WI38 (cell line): ENCODE data around the gene LPAR3.

Experiments
- H3K4me3 ChIP-seq: 2 replicates; pipeline ENCODE4 v1.5.1; 2011; ENCODE audit warnings: low read depth, mild to moderate bottlenecking, control low read depth, low read length
- TF ChIP-seq, protein P1 (sequence below): IDR thresholded peaks from 2 replicates; pipeline ENCODE4 v1.5.1; 2012; ENCODE audit warnings: low read depth, mild to moderate bottlenecking, control low read depth, low read length

LPAR3 gene

DNA sequence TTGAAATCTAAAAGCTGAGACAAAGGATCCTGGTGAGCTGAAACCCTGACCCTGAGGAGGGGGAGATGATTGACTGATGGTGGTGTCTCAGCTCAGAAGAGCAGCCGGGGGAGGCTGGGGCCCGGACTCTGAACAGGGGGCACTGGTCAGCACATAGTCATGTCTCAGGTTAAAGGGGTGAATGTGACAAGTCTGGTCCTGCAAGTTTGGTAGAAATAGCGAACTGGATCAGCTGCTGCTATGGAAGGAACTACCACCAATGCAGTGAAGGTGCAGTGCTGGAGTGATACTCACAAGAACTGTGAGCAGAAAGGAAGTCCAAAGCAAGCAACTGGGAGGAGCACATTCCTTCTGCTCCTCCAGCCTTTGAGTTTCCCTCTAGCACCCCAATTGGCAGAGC, 104.0 kb downstream of the LPAR3 start:
- TF ChIP-seq, protein P1, sequence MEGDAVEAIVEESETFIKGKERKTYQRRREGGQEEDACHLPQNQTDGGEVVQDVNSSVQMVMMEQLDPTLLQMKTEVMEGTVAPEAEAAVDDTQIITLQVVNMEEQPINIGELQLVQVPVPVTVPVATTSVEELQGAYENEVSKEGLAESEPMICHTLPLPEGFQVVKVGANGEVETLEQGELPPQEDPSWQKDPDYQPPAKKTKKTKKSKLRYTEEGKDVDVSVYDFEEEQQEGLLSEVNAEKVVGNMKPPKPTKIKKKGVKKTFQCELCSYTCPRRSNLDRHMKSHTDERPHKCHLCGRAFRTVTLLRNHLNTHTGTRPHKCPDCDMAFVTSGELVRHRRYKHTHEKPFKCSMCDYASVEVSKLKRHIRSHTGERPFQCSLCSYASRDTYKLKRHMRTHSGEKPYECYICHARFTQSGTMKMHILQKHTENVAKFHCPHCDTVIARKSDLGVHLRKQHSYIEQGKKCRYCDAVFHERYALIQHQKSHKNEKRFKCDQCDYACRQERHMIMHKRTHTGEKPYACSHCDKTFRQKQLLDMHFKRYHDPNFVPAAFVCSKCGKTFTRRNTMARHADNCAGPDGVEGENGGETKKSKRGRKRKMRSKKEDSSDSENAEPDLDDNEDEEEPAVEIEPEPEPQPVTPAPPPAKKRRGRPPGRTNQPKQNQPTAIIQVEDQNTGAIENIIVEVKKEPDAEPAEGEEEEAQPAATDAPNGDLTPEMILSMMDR = no peak
- H3K4me3 ChIP-seq = no peak overlapping the region

DNA sequence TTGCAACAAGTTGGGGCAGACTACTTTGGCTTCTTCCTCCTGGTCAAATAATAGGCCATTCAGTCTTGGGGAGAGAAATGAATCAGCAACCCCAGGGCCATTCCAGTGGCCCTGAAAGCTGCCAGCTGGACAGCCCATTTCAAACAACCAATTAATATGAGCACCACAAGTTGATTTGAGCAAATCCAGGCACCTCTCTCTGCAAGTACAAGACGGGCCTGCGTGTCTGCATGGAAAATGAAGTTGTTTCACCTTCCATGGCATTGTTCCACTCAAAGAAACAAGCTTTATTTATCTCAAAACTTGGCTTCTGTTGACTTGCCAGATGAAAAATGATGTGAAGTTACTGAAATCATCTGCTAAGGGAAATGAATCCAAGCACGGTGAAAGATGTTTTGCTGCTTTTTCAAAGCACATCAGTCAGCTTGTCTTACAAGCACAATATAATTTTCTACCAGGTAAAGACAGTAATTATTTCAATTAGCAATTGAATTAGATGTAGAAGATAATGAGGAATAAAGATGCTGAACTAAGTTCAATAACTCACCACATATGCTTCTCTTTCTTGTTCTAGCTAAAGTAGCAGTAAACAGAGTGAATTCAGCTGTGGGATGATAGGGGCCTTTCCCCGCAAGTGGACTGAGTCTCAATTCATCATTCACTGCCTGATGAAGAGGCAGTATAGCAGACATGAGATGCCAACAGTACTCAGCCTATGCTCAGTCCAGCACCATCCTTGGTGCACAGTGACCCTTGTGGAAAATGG, 107.6 kb downstream of the LPAR3 start:
- no peak overlapping the region for H3K4me3 ChIP-seq
- TF ChIP-seq, protein P1 = no peak

DNA sequence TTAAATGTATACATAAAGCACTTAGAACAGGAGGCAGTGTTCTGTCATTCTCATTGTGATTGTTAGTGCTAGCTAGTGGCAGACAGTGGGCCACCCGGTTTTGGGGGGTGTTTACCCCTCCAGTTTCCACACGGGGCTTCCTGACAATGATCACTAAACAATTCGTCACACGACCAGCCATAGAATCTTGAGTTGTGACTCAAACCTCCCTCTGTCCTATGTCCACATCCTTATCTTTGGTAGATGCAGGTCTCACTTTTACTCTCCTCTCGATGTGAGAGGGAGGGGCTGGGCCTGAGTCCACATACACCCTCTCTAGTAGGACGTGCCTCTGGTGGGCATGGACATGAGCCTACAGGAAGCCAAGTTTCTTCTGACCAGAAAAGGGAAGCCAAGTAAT, 110.1 kb downstream of the LPAR3 start:
- no peak overlapping the region for H3K4me3 ChIP-seq
- TF ChIP-seq, protein P1 = no peak

DNA sequence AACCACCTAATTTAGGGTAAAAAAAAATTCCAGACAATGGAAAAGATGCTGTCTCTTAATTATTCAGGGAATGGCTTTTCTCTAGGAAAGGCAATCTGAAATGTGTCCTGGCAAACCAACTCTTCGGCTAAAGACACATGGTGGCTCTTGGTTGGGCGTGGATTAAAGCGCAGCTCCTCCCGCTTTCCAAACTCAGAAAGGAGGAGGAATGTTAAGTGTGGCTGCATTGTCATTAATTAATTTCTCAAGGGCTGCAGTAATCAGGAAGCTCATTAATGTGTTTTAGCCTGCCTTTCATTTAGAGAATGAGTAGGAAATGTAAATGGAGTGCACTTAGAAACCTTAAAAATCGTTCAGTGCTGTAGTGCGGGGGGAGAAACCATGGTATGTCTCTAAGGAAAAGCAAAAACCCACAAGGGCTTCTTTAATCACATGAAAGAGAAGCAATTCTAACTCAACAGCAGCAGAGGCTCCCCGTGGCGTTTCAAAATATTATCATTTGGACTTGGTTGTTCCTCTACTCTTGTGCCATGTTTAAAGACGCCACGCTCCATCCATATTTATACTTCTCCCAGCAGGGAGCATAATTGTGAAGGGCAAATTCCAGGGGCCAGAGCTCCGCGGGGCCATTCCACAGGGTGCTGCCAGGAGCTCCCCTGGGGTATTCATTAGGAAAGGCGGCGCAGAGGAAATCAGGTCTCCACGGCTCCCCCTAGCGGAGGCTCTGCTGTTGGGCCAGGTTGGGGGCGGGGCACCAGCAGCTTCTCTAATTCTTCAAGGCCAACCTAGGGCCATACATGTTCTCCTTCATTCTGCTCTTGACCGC, 110.8 kb downstream of the LPAR3 start:
- H3K4me3 ChIP-seq = no peak overlapping the region
- TF ChIP-seq, protein P1 = peak; percentile 40; the same call in 1 of the 2 replicates

DNA sequence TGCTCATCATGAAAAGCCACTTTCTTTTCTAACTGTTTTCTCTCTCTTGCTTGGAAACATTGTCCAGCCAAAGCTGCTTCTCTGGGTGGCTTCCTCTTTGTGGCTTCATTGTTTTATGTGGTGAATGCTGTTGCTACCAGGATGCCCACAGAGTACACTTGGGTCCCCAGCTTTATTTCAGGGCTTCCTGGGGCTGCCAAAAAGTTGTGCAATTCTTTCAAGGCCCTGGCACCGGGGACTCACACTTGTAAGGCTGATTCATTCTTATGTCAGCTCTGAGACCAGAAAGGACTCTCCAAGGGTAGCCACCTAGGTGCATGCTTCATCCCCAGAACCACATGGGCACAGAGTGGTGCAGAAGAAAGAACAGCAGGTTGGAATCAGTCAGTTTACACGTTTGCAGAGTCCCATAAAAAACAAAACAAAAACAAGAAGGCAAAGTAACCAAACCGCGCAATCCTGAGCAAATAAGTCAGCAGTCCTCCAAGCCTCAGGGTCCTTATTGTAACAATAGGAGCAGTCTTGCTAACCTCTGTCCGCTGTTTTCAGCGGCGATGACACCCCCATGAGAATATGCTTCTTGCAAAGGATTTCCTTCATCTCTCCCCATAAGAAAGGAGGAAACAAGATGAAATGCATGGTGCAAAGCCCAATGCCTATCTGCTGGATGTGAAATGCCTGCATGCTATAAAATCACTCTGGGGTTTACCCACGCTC, 112.8 kb downstream of the LPAR3 start:
- TF ChIP-seq, protein P1 = no peak
- no peak overlapping the region for H3K4me3 ChIP-seq

DNA sequence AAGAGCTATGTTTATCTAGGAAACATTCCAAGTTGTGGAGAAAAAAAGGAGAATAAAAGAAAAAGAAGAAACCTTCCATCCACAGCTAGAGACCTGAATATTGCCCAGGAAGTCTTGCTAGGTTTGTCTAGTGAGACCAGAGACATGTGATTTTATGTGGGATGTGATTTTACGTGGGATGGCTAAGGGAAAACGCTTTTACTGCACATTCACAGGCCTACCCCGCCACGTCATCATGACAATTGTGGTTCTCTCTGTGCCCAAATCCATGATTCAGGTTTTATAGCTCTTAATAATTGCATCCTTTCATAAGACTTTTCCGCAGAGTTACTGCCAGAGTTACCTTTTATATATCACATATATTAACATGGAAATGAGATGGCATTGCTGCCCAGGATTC, 116.4 kb downstream of the LPAR3 start:
- no peak overlapping the region for H3K4me3 ChIP-seq
- TF ChIP-seq, protein P1 = no peak
